ENCODE data around the gene CEP20. TPM values are rescaled to one million over a fixed set of nuclear protein-coding genes. Genes with fewer than 3 reads are reported as not detected.

CEP20 gene
- polyA plus RNA-seq, 3 donors: 35.5 to 45.3 (median 37.5) TPM

- no peak for DNase-seq (ENCODE audit: extremely low read depth in 1 of 11, low read depth in 9 of 11, low spot score in 4 of 11)
These were observed 18.0 kb upstream of the CEP20 start for GRCh38 chr16:15906439-15906838.

GRCh38 chr16:15903960-15904359 is 15.6 kb upstream of the CEP20 start:
- no peak for DNase-seq (ENCODE audit: extremely low read depth in 1 of 11, low read depth in 9 of 11, low spot score in 4 of 11)

- no peak for DNase-seq (ENCODE audit: extremely low read depth in 1 of 11, low read depth in 9 of 11, low spot score in 4 of 11)
These were observed 12.6 kb upstream of the CEP20 start for GRCh38 chr16:15900901-15901500.

- no peak for DNase-seq (ENCODE audit: extremely low read depth in 1 of 11, low read depth in 9 of 11, low spot score in 4 of 11)
These were observed 12.0 kb upstream of the CEP20 start for GRCh38 chr16:15900357-15900756.

- DNase-seq (ENCODE audit: extremely low read depth in 1 of 11, low read depth in 9 of 11, low spot score in 4 of 11): peak in 1 of 11 donors; percentile 7
These were observed 11.2 kb upstream of the CEP20 start for GRCh38 chr16:15899538-15900100.

GRCh38 chr16:15898654-15899053 is 10.3 kb upstream of the CEP20 start:
- no peak for DNase-seq (ENCODE audit: extremely low read depth in 1 of 11, low read depth in 9 of 11, low spot score in 4 of 11)

GRCh38 chr16:15897834-15898254 is 9.4 kb upstream of the CEP20 start:
- DNase-seq (ENCODE audit: extremely low read depth in 1 of 11, low read depth in 9 of 11, low spot score in 4 of 11): no peak

- no peak for DNase-seq (ENCODE audit: extremely low read depth in 1 of 11, low read depth in 9 of 11, low spot score in 4 of 11)
These were observed 8.8 kb upstream of the CEP20 start for GRCh38 chr16:15897121-15897780.

- DNase-seq (ENCODE audit: extremely low read depth in 1 of 11, low read depth in 9 of 11, low spot score in 4 of 11): no peak
These were observed 6.4 kb upstream of the CEP20 start for GRCh38 chr16:15894571-15895374.

GRCh38 chr16:15891508-15891907 is 3.1 kb upstream of the CEP20 start:
- no peak for DNase-seq (ENCODE audit: extremely low read depth in 1 of 11, low read depth in 9 of 11, low spot score in 4 of 11)

GRCh38 chr16:15887283-15887682 is 1.1 kb downstream of the CEP20 start:
- DNase-seq (ENCODE audit: extremely low read depth in 1 of 11, low read depth in 9 of 11, low spot score in 4 of 11): no peak

- DNase-seq (ENCODE audit: extremely low read depth in 1 of 11, low read depth in 9 of 11, low spot score in 4 of 11): no peak
These were observed 2.3 kb downstream of the CEP20 start for GRCh38 chr16:15886078-15886477.

GRCh38 chr16:15885560-15886001 is 2.8 kb downstream of the CEP20 start:
- no peak for DNase-seq (ENCODE audit: extremely low read depth in 1 of 11, low read depth in 9 of 11, low spot score in 4 of 11)

GRCh38 chr16:15882563-15882962 is 5.8 kb downstream of the CEP20 start:
- no peak for DNase-seq (ENCODE audit: extremely low read depth in 1 of 11, low read depth in 9 of 11, low spot score in 4 of 11)

GRCh38 chr16:15881794-15882379 is 6.5 kb downstream of the CEP20 start:
- no peak for DNase-seq (ENCODE audit: extremely low read depth in 1 of 11, low read depth in 9 of 11, low spot score in 4 of 11)

- DNase-seq (ENCODE audit: extremely low read depth in 1 of 11, low read depth in 9 of 11, low spot score in 4 of 11): no peak
These were observed 7.7 kb downstream of the CEP20 start for GRCh38 chr16:15880434-15881308.

- no peak for DNase-seq (ENCODE audit: extremely low read depth in 1 of 11, low read depth in 9 of 11, low spot score in 4 of 11)
These were observed 9.1 kb downstream of the CEP20 start for GRCh38 chr16:15879255-15879811.

GRCh38 chr16:15876503-15876902 is 11.9 kb downstream of the CEP20 start:
- no peak for DNase-seq (ENCODE audit: extremely low read depth in 1 of 11, low read depth in 9 of 11, low spot score in 4 of 11)

Data from renal cortex interstitium (tissue), 11 donors.